GM12878 (cell line): ENCODE measurements around the gene CHD9. TPM values are rescaled to one million over a fixed set of nuclear protein-coding genes. Genes with fewer than 3 reads are reported as not detected.
A peak's percentile ranks its signal among the peaks of the same experiment; 100 is the strongest.

ENCODE experiments used
- ATAC-seq: fragments of 200-7000 bp; cut with Tn5 transposase; 3 replicates; pipeline ENCODE4 v1.9.1; 2020; ENCODE audit warnings: mild to moderate bottlenecking, moderate library complexity
- BruUV-seq: library from RNA; stranded (reverse); fragments of 400-500 nt; replicated peaks from 2 replicates; lab custom pipeline; 2021; lab: Mats Ljungman, UMichigan
- CTCF ChIA-PET: fragments of 300-600 bp; sonication (Branson Sonifier 250); formaldehyde crosslinking; extraction: SDS; loops from one replicate; lab custom pipeline; 2021; ENCODE audit warnings: inconsistent platforms; lab: Yijun Ruan, JAX
- POLR2A ChIA-PET: fragments of 350-600 bp; formaldehyde crosslinking; extraction: SDS; loops from one replicate; lab custom pipeline; 2021; ENCODE audit warnings: inconsistent platforms; lab: Charles Lee
- RAD21 ChIA-PET: fragments of 300-600 bp; sonication (Branson Sonifier 250); formaldehyde crosslinking; loops from one replicate; lab custom pipeline; 2023; ENCODE audit warnings: antibody characterized with exemption; ENCODE audit not compliant: unreplicated experiment; lab: Charles Lee
- SMC1A ChIA-PET: fragments of 300-600 bp; sonication (Branson Sonifier 250); formaldehyde crosslinking; loops from one replicate; lab custom pipeline; 2023; ENCODE audit not compliant: unreplicated experiment, uncharacterized antibody; lab: Charles Lee
- DNase-seq: peaks from one replicate; pipeline ENCODE4 v3.0.0-alpha.2; 2011; ENCODE audit warnings: low read depth, low spot score
- FAIRE-seq: peaks from 3 replicates; lab custom pipeline; 2011; peaks lifted over from hg19 to GRCh38; lab: Jason Lieb, UNC
- H2AFZ ChIP-seq: 2 replicates; pipeline ENCODE4 v1.6.0; 2011; ENCODE audit warnings: low read depth, low read length, control low read depth; ENCODE audit not compliant: control insufficient read depth
- H3K27ac ChIP-seq: 2 replicates; pipeline ENCODE4 v1.5.1; 2011; ENCODE audit warnings: control low read depth; ENCODE audit not compliant: control insufficient read depth, insufficient read depth
- H3K27me3 ChIP-seq, 2 experiments: replicated peaks in 1 of 2; 2 replicates each; pipeline versions ENCODE4 v1.6.0 to v1.6.1; 2011; ENCODE audit warnings: low read length in 1 of 2; ENCODE audit not compliant: control insufficient read depth in 2 of 2, insufficient read depth in 2 of 2
- H3K36me3 ChIP-seq, 2 experiments: 2 replicates each; pipeline ENCODE4 v1.5.1; 2011; ENCODE audit warnings: low read length in 1 of 2; ENCODE audit not compliant: control insufficient read depth in 2 of 2, insufficient read depth in 2 of 2
- H3K4me1 ChIP-seq: 2 replicates; pipeline ENCODE4 v1.6.1; 2011; ENCODE audit warnings: mild to moderate bottlenecking, low read length, moderate library complexity, mixed read lengths; ENCODE audit not compliant: control insufficient read depth, insufficient read depth
- H3K4me2 ChIP-seq: 2 replicates; pipeline ENCODE4 v1.6.0; 2011; ENCODE audit warnings: control low read depth; ENCODE audit not compliant: control insufficient read depth, insufficient read depth
- H3K4me3 ChIP-seq: fragments of 200-600 bp; sonication (generic); 2 replicates; pipeline ENCODE4 v1.5.1; 2016
- H3K79me2 ChIP-seq: 2 replicates; pipeline ENCODE4 v1.6.0; 2011; ENCODE audit warnings: low read length; ENCODE audit not compliant: control insufficient read depth, insufficient read depth
- H3K9ac ChIP-seq: 2 replicates; pipeline ENCODE4 v1.8.0; 2011; ENCODE audit warnings: low read length, control low read depth, mixed read lengths; ENCODE audit not compliant: control insufficient read depth, insufficient read depth
- H3K9me3 ChIP-seq: replicated peaks from 3 replicates; pipeline ENCODE4 v1.5.1; 2011; ENCODE audit warnings: mild to moderate bottlenecking, low read length; ENCODE audit not compliant: control insufficient read depth, insufficient read depth
- H4K20me1 ChIP-seq: 2 replicates; pipeline ENCODE4 v1.6.0; 2011; ENCODE audit not compliant: control insufficient read depth, insufficient read depth
- BCL11A ChIP-seq: IDR thresholded peaks from 2 replicates; pipeline ENCODE4 v1.6.1; 2011; ENCODE audit warnings: low read depth, low read length
- BRCA1 ChIP-seq: IDR thresholded peaks from 2 replicates; pipeline ENCODE4 v1.6.1; 2011; ENCODE audit warnings: low read depth, low read length, improper control_type of control experiment
- HCFC1 ChIP-seq: fragments of 150-350 bp; IDR thresholded peaks from 2 replicates; pipeline ENCODE4 v1.6.1; 2014; ENCODE audit warnings: low read length
- HDAC6 ChIP-seq: fragments of 200-600 bp; sonication (generic); IDR thresholded peaks from one replicate; pipeline ENCODE4 v1.8.0; 2017; ENCODE audit warnings: antibody characterized with exemption; ENCODE audit not compliant: unreplicated experiment
- NBN ChIP-seq: fragments of 450-650 bp; IDR thresholded peaks from 2 replicates; pipeline ENCODE4 v1.6.1; 2016
- SPI1 ChIP-seq: IDR thresholded peaks from 2 replicates; pipeline ENCODE4 v1.6.1; 2011; ENCODE audit warnings: low read depth, mild to moderate bottlenecking, low read length, moderate library complexity, borderline replicate concordance; ENCODE audit not compliant: insufficient read depth
- SRF ChIP-seq, 2 experiments: IDR thresholded peaks; 2 replicates each; pipeline ENCODE4 v1.6.1; 2011; ENCODE audit warnings: low read depth in 2 of 2, low read length in 2 of 2, mild to moderate bottlenecking in 1 of 2, moderate library complexity in 1 of 2
- STAT3 ChIP-seq: IDR thresholded peaks from 2 replicates; pipeline ENCODE4 v1.6.1; 2011; ENCODE audit warnings: low read depth, low read length, improper control_type of control experiment
- ZZZ3 ChIP-seq: IDR thresholded peaks from 2 replicates; pipeline ENCODE4 v1.6.1; 2011; ENCODE audit warnings: low read depth; ENCODE audit not compliant: control insufficient read depth, insufficient read length
- WGBS: methylation state at CpG from one replicate; pipeline ENCODE4 v1.1.6; 2016; ENCODE audit warnings: low lambda C conversion rate; ENCODE audit not compliant: insufficient replicate concordance, insufficient coverage; ENCODE audit errors: missing lambda C conversion rate; 5-methylcytosine and 5-hydroxymethylcytosine counted together
- in situ Hi-C: fragments of 300-500 bp; cut with MboI; formaldehyde crosslinking; loops from 9 replicates; pipeline ENCODE4 v1.14.3; 2018; ENCODE audit warnings: mixed read lengths
- intact Hi-C: fragments of 100-400 bp; cut with micrococcal nuclease; formaldehyde crosslinking; loops from one replicate; pipeline ENCODE4 v1.14.2; 2022; ENCODE audit not compliant: unreplicated experiment
- polyA plus RNA-seq, 11 experiments: library from polyadenylated mRNA; depleted of rRNA in 4 of 11; unstranded in 6 of 11; stranded (reverse) in 5 of 11; fragments of >200 nt; fragmentation: Nextera tagmentation in 4 of 11; fragmentation: Illumina TruSeq in 1 of 11; extraction: Ambion mirVana in 4 of 11; extraction: Trizol in 1 of 11; gene quantifications; 1 replicate in 1 of 11; 2 replicates in 10 of 11; pipeline versions ENCODE4 v1.2.1 to v1.2.3, GENCODE V29; 2011 to 2016; ENCODE audit warnings: inconsistent platforms in 2 of 11, missing spikeins in 2 of 11, low read depth in 1 of 11
- total RNA-seq, 4 experiments: library from RNA; depleted of rRNA in 3 of 4; stranded (reverse); fragments of >200 nt in 3 of 4; fragmentation: Illumina TruSeq in 1 of 4; extraction: Trizol in 1 of 4; gene quantifications; 2 replicates each; pipeline versions ENCODE4 v1.2.1 to v1.2.3, GENCODE V29; 2013 to 2021
- TF ChIP-seq, protein P1 (sequence below): fragments of 450-650 bp; IDR thresholded peaks from 2 replicates; pipeline ENCODE4 v1.6.1; 2017; ENCODE audit warnings: low read depth, mild to moderate bottlenecking, moderate library complexity
- TF ChIP-seq, protein P2 (sequence below): fragments of 450-650 bp; IDR thresholded peaks from 2 replicates; pipeline ENCODE4 v1.6.1; 2017; ENCODE audit warnings: mild to moderate bottlenecking, moderate library complexity
- TF ChIP-seq, protein P3 (sequence below): IDR thresholded peaks from 2 replicates; pipeline ENCODE4 v1.6.1; 2012; ENCODE audit warnings: low read depth, low read length, improper control_type of control experiment
- TF ChIP-seq, protein P4 (sequence below): IDR thresholded peaks from 2 replicates; pipeline ENCODE4 v1.6.1; 2011; ENCODE audit warnings: borderline replicate concordance, low read depth, mild to moderate bottlenecking, moderate library complexity, mixed read lengths, low read length; ENCODE audit not compliant: insufficient read depth; ENCODE audit errors: extremely low read length

Gene CHD9
- total and polyA plus RNA-seq, 10 of the 15 experiments (the other 5 are each of a cell fraction or from before 2014, with no cell fraction given) = 29.2 to 95.7 (median 54.3) TPM

DNA sequence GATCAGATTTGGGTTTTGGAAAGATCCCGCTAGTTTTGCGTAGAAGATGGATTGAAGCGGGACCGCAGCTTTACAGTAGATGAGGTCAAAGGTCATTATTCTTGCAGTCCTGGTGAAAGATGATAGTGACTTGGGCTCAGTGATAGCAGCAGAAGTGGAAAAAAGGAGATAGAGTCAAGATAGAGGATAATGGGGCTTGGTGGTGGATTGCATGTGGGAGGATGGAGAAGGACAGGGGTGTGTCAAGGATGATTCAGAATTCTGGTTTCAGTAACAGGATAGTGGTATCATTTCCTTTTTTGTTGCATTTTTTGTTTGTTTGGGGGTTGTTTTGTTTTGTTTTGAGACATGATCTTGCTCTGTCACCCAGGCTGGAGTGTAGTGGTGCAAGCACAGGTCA lies 30.7 kb upstream of the CHD9 start:
- intact Hi-C loops (loop anchor here (5.0 kb wide), 1 partner anchor 157 kb away; no protein-coding TSS in a partner anchor), in situ Hi-C loops (loop anchor here (10.0 kb wide), 1 partner anchor 839 kb away; no protein-coding TSS in a partner anchor)
- Histone ChIP-seq H3K79me2 (no peaks in the 10 kb centered on the region), H3K36me3 (no peaks in the 10 kb centered on the region), H3K27ac (no peak overlapping the region), H3K4me2 (no peak overlapping the region), H3K9me3 (no peaks in the 10 kb centered on the region), H4K20me1 (no peaks in the 10 kb centered on the region), H3K4me3 (no peak overlapping the region), H3K4me1 (no peaks in the 10 kb centered on the region), H3K9ac (no peak overlapping the region), H3K27me3 (no peaks in the 10 kb centered on the region), H2AFZ (no peak overlapping the region)
- DNase-seq (no peak), ATAC-seq (peak; percentile 37), FAIRE-seq (peak; percentile 52)
- no TSS peak for BruUV-seq
- ChIA-PET RAD21 (interaction anchor here (0.7 kb wide), 1 partner anchor 1747 kb away, joined by 3 read pairs; no protein-coding TSS in a partner anchor), SMC1A (no interaction called here), POLR2A (no interaction called here), CTCF (no interaction called here)
- WGBS = 89% methylated on average over 4 of the region's 4 CpGs
- TF ChIP-seq ZZZ3 (no peak), HCFC1 (no peak), HDAC6 (no peak), STAT3 (no peak), BCL11A (0 out of 2 replicates have a peak, but pooled peaks have one; percentile 9), SRF (IDR thresholded peaks at IDR 0.05; ENCODE audit: low read depth in 2 of 2, low read length in 2 of 2) (no peak), SPI1 (peak; percentile 50; the same call in 1 of the 2 replicates), NBN (no peak), BRCA1 (no peak)
- TF ChIP-seq, protein P1, sequence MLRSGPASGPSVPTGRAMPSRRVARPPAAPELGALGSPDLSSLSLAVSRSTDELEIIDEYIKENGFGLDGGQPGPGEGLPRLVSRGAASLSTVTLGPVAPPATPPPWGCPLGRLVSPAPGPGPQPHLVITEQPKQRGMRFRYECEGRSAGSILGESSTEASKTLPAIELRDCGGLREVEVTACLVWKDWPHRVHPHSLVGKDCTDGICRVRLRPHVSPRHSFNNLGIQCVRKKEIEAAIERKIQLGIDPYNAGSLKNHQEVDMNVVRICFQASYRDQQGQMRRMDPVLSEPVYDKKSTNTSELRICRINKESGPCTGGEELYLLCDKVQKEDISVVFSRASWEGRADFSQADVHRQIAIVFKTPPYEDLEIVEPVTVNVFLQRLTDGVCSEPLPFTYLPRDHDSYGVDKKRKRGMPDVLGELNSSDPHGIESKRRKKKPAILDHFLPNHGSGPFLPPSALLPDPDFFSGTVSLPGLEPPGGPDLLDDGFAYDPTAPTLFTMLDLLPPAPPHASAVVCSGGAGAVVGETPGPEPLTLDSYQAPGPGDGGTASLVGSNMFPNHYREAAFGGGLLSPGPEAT = no peak
- TF ChIP-seq, protein P2, sequence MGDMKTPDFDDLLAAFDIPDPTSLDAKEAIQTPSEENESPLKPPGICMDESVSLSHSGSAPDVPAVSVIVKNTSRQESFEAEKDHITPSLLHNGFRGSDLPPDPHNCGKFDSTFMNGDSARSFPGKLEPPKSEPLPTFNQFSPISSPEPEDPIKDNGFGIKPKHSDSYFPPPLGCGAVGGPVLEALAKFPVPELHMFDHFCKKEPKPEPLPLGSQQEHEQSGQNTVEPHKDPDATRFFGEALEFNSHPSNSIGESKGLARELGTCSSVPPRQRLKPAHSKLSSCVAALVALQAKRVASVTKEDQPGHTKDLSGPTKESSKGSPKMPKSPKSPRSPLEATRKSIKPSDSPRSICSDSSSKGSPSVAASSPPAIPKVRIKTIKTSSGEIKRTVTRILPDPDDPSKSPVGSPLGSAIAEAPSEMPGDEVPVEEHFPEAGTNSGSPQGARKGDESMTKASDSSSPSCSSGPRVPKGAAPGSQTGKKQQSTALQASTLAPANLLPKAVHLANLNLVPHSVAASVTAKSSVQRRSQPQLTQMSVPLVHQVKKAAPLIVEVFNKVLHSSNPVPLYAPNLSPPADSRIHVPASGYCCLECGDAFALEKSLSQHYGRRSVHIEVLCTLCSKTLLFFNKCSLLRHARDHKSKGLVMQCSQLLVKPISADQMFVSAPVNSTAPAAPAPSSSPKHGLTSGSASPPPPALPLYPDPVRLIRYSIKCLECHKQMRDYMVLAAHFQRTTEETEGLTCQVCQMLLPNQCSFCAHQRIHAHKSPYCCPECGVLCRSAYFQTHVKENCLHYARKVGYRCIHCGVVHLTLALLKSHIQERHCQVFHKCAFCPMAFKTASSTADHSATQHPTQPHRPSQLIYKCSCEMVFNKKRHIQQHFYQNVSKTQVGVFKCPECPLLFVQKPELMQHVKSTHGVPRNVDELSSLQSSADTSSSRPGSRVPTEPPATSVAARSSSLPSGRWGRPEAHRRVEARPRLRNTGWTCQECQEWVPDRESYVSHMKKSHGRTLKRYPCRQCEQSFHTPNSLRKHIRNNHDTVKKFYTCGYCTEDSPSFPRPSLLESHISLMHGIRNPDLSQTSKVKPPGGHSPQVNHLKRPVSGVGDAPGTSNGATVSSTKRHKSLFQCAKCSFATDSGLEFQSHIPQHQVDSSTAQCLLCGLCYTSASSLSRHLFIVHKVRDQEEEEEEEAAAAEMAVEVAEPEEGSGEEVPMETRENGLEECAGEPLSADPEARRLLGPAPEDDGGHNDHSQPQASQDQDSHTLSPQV = no peak
- TF ChIP-seq, protein P3, sequence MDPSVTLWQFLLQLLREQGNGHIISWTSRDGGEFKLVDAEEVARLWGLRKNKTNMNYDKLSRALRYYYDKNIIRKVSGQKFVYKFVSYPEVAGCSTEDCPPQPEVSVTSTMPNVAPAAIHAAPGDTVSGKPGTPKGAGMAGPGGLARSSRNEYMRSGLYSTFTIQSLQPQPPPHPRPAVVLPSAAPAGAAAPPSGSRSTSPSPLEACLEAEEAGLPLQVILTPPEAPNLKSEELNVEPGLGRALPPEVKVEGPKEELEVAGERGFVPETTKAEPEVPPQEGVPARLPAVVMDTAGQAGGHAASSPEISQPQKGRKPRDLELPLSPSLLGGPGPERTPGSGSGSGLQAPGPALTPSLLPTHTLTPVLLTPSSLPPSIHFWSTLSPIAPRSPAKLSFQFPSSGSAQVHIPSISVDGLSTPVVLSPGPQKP = no peak
- TF ChIP-seq, protein P4, sequence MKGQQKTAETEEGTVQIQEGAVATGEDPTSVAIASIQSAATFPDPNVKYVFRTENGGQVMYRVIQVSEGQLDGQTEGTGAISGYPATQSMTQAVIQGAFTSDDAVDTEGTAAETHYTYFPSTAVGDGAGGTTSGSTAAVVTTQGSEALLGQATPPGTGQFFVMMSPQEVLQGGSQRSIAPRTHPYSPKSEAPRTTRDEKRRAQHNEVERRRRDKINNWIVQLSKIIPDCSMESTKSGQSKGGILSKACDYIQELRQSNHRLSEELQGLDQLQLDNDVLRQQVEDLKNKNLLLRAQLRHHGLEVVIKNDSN = no peak
